Measurements from ENCODE around the gene PPARG.

- TF ChIP-seq NFRKB (IDR thresholded peaks at IDR 0.05), result no peak
- no peak for TF ChIP-seq SP1 (IDR thresholded peaks at IDR 0.05)
- no peak for TF ChIP-seq FOXK2 (IDR thresholded peaks at IDR 0.05)
- no peak for TF ChIP-seq ELF4 (IDR thresholded peaks at IDR 0.05)
- TF ChIP-seq PKNOX1 (IDR thresholded peaks at IDR 0.05), result no peak
- no peak for TF ChIP-seq BHLHE40 (IDR thresholded peaks at IDR 0.05; ENCODE audit: borderline replicate concordance)
- TF ChIP-seq TARDBP (IDR thresholded peaks at IDR 0.05), result no peak
These were observed 10.2 kb downstream of the PPARG start for GRCh38 chr3:12299026-12299425.

All from HEK293T (cell line).